H9 (cell line): ENCODE results near the gene DGKG. TPM values are rescaled to one million over a fixed set of nuclear protein-coding genes. Genes with fewer than 3 reads are reported as not detected.

ENCODE experiments used
- DNase-seq: peaks from one replicate; pipeline ENCODE4 v3.0.0-alpha.2; 2017
- H2AFZ ChIP-seq: one replicate; pipeline ENCODE4 v1.6.1; 2013; ENCODE audit warnings: mild to moderate bottlenecking, low read length, control low read depth, moderate library complexity
- H2AK5ac ChIP-seq: 2 replicates; pipeline ENCODE4 v1.6.1; 2013; ENCODE audit warnings: low read length, control low read depth, mixed read lengths; ENCODE audit not compliant: insufficient read length
- H2BK120ac ChIP-seq: one replicate; pipeline ENCODE4 v1.6.1; 2013; ENCODE audit warnings: low read depth, mild to moderate bottlenecking, low read length, control low read depth, inconsistent platforms; ENCODE audit not compliant: poor library complexity, severe bottlenecking
- H2BK12ac ChIP-seq: 2 replicates; pipeline ENCODE4 v1.6.1; 2013; ENCODE audit warnings: low read length, control low read depth, mixed read lengths, low read depth; ENCODE audit not compliant: insufficient read length
- H2BK15ac ChIP-seq: 2 replicates; pipeline ENCODE4 v1.6.1; 2013; ENCODE audit warnings: low read depth, low read length, control low read depth
- H2BK20ac ChIP-seq: one replicate; pipeline ENCODE4 v1.6.1; 2013; ENCODE audit warnings: low read depth, mild to moderate bottlenecking, low read length, control low read depth, inconsistent platforms; ENCODE audit not compliant: poor library complexity, severe bottlenecking
- H2BK5ac ChIP-seq: 2 replicates; pipeline ENCODE4 v1.6.1; 2013; ENCODE audit warnings: low read length, control low read depth, mixed read lengths; ENCODE audit not compliant: insufficient read length
- H3K14ac ChIP-seq: 2 replicates; pipeline ENCODE4 v1.6.1; 2013; ENCODE audit warnings: low read length, control low read depth; ENCODE audit not compliant: insufficient read depth
- H3K18ac ChIP-seq: 2 replicates; pipeline ENCODE4 v1.6.1; 2013; ENCODE audit warnings: low read depth, mild to moderate bottlenecking, mixed read lengths, low read length, control low read depth; ENCODE audit not compliant: insufficient read length
- H3K23ac ChIP-seq: 2 replicates; pipeline ENCODE4 v1.6.1; 2013; ENCODE audit warnings: low read length, control low read depth, mixed read lengths, low read depth; ENCODE audit not compliant: insufficient read length
- H3K23me2 ChIP-seq: 2 replicates; pipeline ENCODE4 v1.6.1; 2013; ENCODE audit warnings: low read depth, mild to moderate bottlenecking, mixed read lengths, low read length, control low read depth; ENCODE audit not compliant: insufficient read length, poor library complexity, severe bottlenecking
- H3K27ac ChIP-seq: 2 replicates; pipeline ENCODE4 v1.5.1; 2013; ENCODE audit warnings: low read length, control low read depth, mixed read lengths, low read depth; ENCODE audit not compliant: insufficient read length
- H3K27me3 ChIP-seq: 2 replicates; pipeline ENCODE4 v1.6.1; 2013; ENCODE audit warnings: low read length, control low read depth, inconsistent platforms; ENCODE audit not compliant: insufficient read depth
- H3K4ac ChIP-seq: 2 replicates; pipeline ENCODE4 v1.6.1; 2013; ENCODE audit warnings: low read depth, mild to moderate bottlenecking, control low read depth, inconsistent platforms, low read length, moderate library complexity
- H3K4me1 ChIP-seq: 2 replicates; pipeline ENCODE4 v1.6.1; 2013; ENCODE audit warnings: low read length, control low read depth, inconsistent platforms; ENCODE audit not compliant: insufficient read depth
- H3K4me2 ChIP-seq: 2 replicates; pipeline ENCODE4 v1.6.1; 2013; ENCODE audit warnings: low read length, control low read depth, mixed read lengths; ENCODE audit not compliant: insufficient read length, insufficient read depth
- H3K56ac ChIP-seq: 2 replicates; pipeline ENCODE4 v1.6.1; 2013; ENCODE audit warnings: low read depth, mild to moderate bottlenecking, mixed read lengths, low read length, control low read depth; ENCODE audit not compliant: insufficient read length
- H3K79me1 ChIP-seq: 2 replicates; pipeline ENCODE4 v1.6.1; 2013; ENCODE audit warnings: low read depth, mild to moderate bottlenecking, moderate library complexity, low read length, control low read depth, inconsistent platforms; ENCODE audit not compliant: insufficient read depth, poor library complexity, severe bottlenecking
- H3K79me2 ChIP-seq: 2 replicates; pipeline ENCODE4 v1.6.1; 2013; ENCODE audit warnings: low read length, control low read depth, inconsistent platforms; ENCODE audit not compliant: insufficient read depth
- H3K9ac ChIP-seq: 2 replicates; pipeline ENCODE4 v1.6.1; 2013; ENCODE audit warnings: low read length, control low read depth, mixed read lengths; ENCODE audit not compliant: insufficient read length; ENCODE audit errors: extremely low read depth
- H3K9me3 ChIP-seq: one replicate; pipeline ENCODE4 v1.6.1; 2013; ENCODE audit warnings: low read depth, low read length, inconsistent platforms; ENCODE audit not compliant: control insufficient read depth
- H3T11ph ChIP-seq: one replicate; pipeline ENCODE4 v1.6.1; 2013; ENCODE audit warnings: mild to moderate bottlenecking, low read length, control low read depth, inconsistent platforms
- H4K20me1 ChIP-seq: one replicate; pipeline ENCODE4 v1.6.1; 2013; ENCODE audit not compliant: control insufficient read depth, insufficient read length, insufficient read depth
- H4K5ac ChIP-seq: 2 replicates; pipeline ENCODE4 v1.6.1; 2013; ENCODE audit warnings: low read depth, mild to moderate bottlenecking, mixed read lengths, low read length, control low read depth; ENCODE audit not compliant: insufficient read length
- H4K8ac ChIP-seq: replicated peaks from 2 replicates; pipeline ENCODE4 v1.6.1; 2013; ENCODE audit warnings: low read length, control low read depth, mixed read lengths, low read depth; ENCODE audit not compliant: insufficient read length
- H4K91ac ChIP-seq: 2 replicates; pipeline ENCODE4 v1.6.1; 2013; ENCODE audit warnings: low read depth, mild to moderate bottlenecking, moderate library complexity, mixed read lengths, low read length, control low read depth; ENCODE audit not compliant: insufficient read length
- H3K27ac Mint-ChIP-seq, 3 experiments: 2 replicates in 2 of 3; 3 replicates in 1 of 3; pipeline ENCODE4 v1.8.0; 2020 to 2021; ENCODE audit warnings: mixed read lengths in 3 of 3, mild to moderate bottlenecking in 1 of 3, moderate library complexity in 1 of 3
- H3K27me3 Mint-ChIP-seq: 2 replicates; pipeline ENCODE4 v1.8.0; 2021; ENCODE audit warnings: low read depth, mild to moderate bottlenecking, moderate library complexity, mixed read lengths
- H3K36me3 Mint-ChIP-seq, 3 experiments: 2 replicates in 2 of 3; 3 replicates in 1 of 3; pipeline ENCODE4 v1.8.0; 2020 to 2021; ENCODE audit warnings: low read depth in 3 of 3, mixed read lengths in 3 of 3; ENCODE audit not compliant: insufficient read depth in 1 of 3
- H3K4me1 Mint-ChIP-seq, 2 experiments: 2 replicates each; pipeline ENCODE4 v1.8.0; 2020; ENCODE audit warnings: mixed read lengths in 2 of 2
- H3K4me3 Mint-ChIP-seq, 2 experiments: 2 replicates in 1 of 2; 3 replicates in 1 of 2; pipeline ENCODE4 v1.8.0; 2020 to 2021; ENCODE audit warnings: mild to moderate bottlenecking in 2 of 2, mixed read lengths in 2 of 2, moderate library complexity in 1 of 2
- H3K9me3 Mint-ChIP-seq, 2 experiments: 2 replicates in 1 of 2; 3 replicates in 1 of 2; pipeline ENCODE4 v1.8.0; 2020; ENCODE audit warnings: mild to moderate bottlenecking in 2 of 2, mixed read lengths in 2 of 2, moderate library complexity in 1 of 2
- WGBS: extraction: QIAGEN DNeasy Blood & Tissue Kit; methylation state at CpG from one replicate; pipeline ENCODE4 v1.1.7; 2013; ENCODE audit warnings: missing lambda C conversion rate, low lambda C conversion rate, mixed read lengths; ENCODE audit not compliant: insufficient read length; ENCODE audit errors: extremely low coverage; 5-methylcytosine and 5-hydroxymethylcytosine counted together
- total RNA-seq: library from RNA; stranded (reverse); gene quantifications from 2 replicates; pipeline ENCODE4 v1.2.1, GENCODE V29; 2021
- TF ChIP-seq, protein P1 (sequence below): fragments of 200-600 bp; sonication (generic); conservative IDR thresholded peaks from 3 replicates; pipeline ENCODE4 v1.8.0; 2021; ENCODE audit warnings: antibody characterized with exemption, mild to moderate bottlenecking

DGKG gene
- total RNA-seq, 1 experiment from 2014 or later, result not detected

DNA sequence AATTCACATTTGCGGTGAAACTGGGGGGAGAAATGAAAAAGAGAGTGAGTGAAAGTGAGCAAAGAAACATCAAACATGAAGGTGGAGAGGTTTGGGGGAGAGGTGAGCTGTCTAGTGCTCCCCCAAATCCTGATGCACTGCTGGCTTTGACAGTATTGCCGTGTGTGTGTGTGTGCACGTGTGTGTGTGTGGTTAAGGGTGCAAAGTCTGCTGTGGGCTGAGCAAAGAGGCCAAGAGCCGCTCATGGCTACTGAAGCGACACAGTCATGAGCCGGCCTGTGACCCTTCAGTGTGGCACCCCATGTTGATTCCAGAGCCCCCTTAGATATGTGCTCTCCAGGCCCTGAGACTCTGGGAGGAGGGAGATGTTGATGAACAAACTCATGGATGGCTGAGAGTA lies 94.3 kb downstream of the DGKG start:
- Histone ChIP-seq H2BK15ac (no peak overlapping the region), H2BK120ac (no peak overlapping the region), H2BK12ac (no peak overlapping the region), H2AK5ac (no peak overlapping the region), H4K20me1 (no peaks in the 10 kb centered on the region), H3K9ac (no peak overlapping the region), H4K8ac (no peak overlapping the region), H3K27ac (no peak overlapping the region), H2BK20ac (no peak overlapping the region), H3K56ac (no peak overlapping the region), H3K23me2 (no peaks in the 10 kb centered on the region), H4K91ac (no peak overlapping the region), H3K79me1 (no peaks in the 10 kb centered on the region), H3K27me3 (no peaks in the 10 kb centered on the region), H3K18ac (no peak overlapping the region), H4K5ac (no peak overlapping the region), H3K14ac (no peak overlapping the region; the same call in 1 of the 2 replicates), H3K9me3 (no peaks in the 10 kb centered on the region), H3K4ac (no peak overlapping the region), H3K4me2 (no peak overlapping the region), H3K4me1 (no peaks in the 10 kb centered on the region), H3K23ac (no peak overlapping the region), H3K79me2 (no peaks in the 10 kb centered on the region), H3T11ph (no peak overlapping the region), H2BK5ac (no peak overlapping the region), H2AFZ (no peak overlapping the region)
- TF ChIP-seq, protein P1, sequence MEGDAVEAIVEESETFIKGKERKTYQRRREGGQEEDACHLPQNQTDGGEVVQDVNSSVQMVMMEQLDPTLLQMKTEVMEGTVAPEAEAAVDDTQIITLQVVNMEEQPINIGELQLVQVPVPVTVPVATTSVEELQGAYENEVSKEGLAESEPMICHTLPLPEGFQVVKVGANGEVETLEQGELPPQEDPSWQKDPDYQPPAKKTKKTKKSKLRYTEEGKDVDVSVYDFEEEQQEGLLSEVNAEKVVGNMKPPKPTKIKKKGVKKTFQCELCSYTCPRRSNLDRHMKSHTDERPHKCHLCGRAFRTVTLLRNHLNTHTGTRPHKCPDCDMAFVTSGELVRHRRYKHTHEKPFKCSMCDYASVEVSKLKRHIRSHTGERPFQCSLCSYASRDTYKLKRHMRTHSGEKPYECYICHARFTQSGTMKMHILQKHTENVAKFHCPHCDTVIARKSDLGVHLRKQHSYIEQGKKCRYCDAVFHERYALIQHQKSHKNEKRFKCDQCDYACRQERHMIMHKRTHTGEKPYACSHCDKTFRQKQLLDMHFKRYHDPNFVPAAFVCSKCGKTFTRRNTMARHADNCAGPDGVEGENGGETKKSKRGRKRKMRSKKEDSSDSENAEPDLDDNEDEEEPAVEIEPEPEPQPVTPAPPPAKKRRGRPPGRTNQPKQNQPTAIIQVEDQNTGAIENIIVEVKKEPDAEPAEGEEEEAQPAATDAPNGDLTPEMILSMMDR, result no peak
- Mint-ChIP-seq H3K27me3 (peaks cover 1% of the 10 kb centered on the region; the same call in 1 of the 2 replicates), H3K4me1 (0 out of 4 replicates have a peak, but pooled peaks cover 3% of the 10 kb centered on the region in 2 experiments), H3K9me3 (no peaks in the 10 kb centered on the region), H3K36me3 (no peaks in the 10 kb centered on the region), H3K27ac (no peak overlapping the region; a peak in 1 of 7 replicates), H3K4me3 (no peak overlapping the region)
- no peak for DNase-seq
- WGBS, result no CpG with 5 or more reads among the region's 6 CpGs
